ENCODE results near the gene MTERF2.
A peak's percentile ranks its signal among the peaks of the same experiment; 100 is the strongest.

DNA sequence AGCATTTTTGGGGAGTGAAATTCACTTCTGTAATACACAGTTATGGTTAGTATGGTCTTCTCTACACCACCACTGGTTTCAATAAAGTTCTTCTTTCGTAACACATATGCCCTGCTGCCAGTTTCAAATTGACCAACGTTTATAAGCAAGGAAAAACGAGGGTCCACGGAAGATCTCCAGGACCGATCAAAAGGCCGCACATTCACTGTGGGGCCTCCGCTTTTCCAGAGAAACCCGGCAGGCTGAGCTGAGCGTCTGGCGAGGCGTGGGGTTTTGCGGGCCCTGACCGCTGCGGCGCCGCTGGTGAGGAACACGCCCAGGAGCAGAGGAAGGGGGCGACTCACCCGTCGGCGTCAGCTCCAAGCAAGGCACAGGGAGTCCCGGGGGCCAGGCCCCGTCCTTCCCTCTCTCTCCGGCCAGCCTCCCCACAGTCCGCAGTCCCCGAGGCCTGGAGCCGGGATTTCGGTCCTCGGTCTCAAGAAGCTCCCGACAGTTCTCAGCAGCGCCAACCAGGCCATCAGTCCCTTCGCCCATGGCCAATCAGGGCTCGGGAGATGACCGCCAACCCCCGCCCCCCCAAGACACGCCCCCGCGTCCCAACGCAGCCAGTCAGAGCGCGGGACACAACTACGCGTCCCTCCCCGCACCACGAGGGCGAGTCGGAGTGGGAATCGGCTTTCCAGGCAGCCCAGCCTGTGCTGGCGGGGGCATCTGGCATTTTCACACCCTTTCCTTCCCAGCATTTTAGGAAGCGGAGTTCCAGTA is at the start of gene MTERF2:
- TF ChIP-seq, protein P1, sequence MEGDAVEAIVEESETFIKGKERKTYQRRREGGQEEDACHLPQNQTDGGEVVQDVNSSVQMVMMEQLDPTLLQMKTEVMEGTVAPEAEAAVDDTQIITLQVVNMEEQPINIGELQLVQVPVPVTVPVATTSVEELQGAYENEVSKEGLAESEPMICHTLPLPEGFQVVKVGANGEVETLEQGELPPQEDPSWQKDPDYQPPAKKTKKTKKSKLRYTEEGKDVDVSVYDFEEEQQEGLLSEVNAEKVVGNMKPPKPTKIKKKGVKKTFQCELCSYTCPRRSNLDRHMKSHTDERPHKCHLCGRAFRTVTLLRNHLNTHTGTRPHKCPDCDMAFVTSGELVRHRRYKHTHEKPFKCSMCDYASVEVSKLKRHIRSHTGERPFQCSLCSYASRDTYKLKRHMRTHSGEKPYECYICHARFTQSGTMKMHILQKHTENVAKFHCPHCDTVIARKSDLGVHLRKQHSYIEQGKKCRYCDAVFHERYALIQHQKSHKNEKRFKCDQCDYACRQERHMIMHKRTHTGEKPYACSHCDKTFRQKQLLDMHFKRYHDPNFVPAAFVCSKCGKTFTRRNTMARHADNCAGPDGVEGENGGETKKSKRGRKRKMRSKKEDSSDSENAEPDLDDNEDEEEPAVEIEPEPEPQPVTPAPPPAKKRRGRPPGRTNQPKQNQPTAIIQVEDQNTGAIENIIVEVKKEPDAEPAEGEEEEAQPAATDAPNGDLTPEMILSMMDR (IDR thresholded peaks at IDR 0.05), result no peak
- TF ChIP-seq POLR2A (IDR thresholded peaks at IDR 0.05), result peak; percentile 68 to 82
